SK-N-SH treated with all-trans-retinoic acid at 6 μM for 48 hours (cell line): ENCODE data around the gene CD248.

Source experiments
- SNAI2 ChIP-seq: fragments of 250-450 bp; sonication (Bioruptor Pico); IDR thresholded peaks from 2 replicates; pipeline ENCODE4 v1.5.0; 2020; ENCODE audit warnings: mild to moderate bottlenecking, moderate library complexity
- ZFP30 ChIP-seq: fragments of 450-650 bp; formaldehyde crosslinking; IDR thresholded peaks from 2 replicates; pipeline ENCODE4 v1.5.0; 2022; ENCODE audit warnings: mild to moderate bottlenecking, moderate library complexity
- TF ChIP-seq, protein P1 (sequence below): fragments of 250-450 bp; sonication (Bioruptor Pico); IDR thresholded peaks from 2 replicates; pipeline ENCODE4 v1.8.0; 2020; ENCODE audit warnings: mild to moderate bottlenecking, moderate library complexity, borderline replicate concordance

DNA sequence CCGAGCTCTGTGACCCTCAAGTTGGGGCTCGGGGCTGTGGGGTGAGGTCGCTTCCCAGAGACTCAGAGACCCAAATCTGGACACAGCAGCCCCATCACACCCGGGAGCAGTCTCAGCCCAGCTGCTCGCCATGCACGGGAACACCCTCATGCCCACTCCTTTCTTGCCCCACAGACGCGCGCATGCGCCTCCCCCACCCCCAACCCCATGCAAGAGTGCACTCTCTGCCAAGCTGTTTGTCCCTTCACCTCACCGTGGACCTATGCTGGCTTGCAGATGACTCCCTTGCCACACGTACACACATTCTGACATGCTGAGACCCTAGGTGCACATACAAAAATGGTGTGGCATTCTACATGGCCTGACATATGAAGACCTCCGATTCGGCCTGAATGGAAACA lies 478 bp upstream of the CD248 start:
- no peak for TF ChIP-seq SNAI2 (CRISPR knock-in tag)
- TF ChIP-seq, protein P1, sequence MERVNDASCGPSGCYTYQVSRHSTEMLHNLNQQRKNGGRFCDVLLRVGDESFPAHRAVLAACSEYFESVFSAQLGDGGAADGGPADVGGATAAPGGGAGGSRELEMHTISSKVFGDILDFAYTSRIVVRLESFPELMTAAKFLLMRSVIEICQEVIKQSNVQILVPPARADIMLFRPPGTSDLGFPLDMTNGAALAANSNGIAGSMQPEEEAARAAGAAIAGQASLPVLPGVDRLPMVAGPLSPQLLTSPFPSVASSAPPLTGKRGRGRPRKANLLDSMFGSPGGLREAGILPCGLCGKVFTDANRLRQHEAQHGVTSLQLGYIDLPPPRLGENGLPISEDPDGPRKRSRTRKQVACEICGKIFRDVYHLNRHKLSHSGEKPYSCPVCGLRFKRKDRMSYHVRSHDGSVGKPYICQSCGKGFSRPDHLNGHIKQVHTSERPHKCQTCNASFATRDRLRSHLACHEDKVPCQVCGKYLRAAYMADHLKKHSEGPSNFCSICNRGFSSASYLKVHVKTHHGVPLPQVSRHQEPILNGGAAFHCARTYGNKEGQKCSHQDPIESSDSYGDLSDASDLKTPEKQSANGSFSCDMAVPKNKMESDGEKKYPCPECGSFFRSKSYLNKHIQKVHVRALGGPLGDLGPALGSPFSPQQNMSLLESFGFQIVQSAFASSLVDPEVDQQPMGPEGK (CRISPR knock-in tag) = no peak
- TF ChIP-seq ZFP30 = no peak
